Lower lobe of right lung (tissue), 2 donors: ENCODE measurements around the gene ALDH1B1. TPM values are rescaled to one million over a fixed set of nuclear protein-coding genes. Genes with fewer than 3 reads are reported as not detected.
"Not testable (repeated sequence)": the region's sequence is repeated elsewhere in the genome, so short reads cannot be mapped to it uniquely, and the experiment has no call there.

Experiments used
- ATAC-seq, 2 donors: fragments of 200-7000 bp; cut with Tn5 transposase; one replicate each; pipeline ENCODE4 v1.9.1; 2020 to 2022; ENCODE audit warnings: mild to moderate bottlenecking in 2 of 2, moderate library complexity in 2 of 2
- DNase-seq: peaks from one replicate; pipeline ENCODE4 v3.0.0-alpha.2; 2020
- H3K27ac ChIP-seq: fragments of 200-600 bp; one replicate; pipeline ENCODE4 v1.8.0; 2022
- H3K27me3 ChIP-seq: fragments of 200-600 bp; one replicate; pipeline ENCODE4 v1.8.0; 2022; ENCODE audit warnings: low read depth
- H3K36me3 ChIP-seq: fragments of 200-600 bp; one replicate; pipeline ENCODE4 v1.8.0; 2022; ENCODE audit warnings: mild to moderate bottlenecking
- H3K4me1 ChIP-seq: fragments of 200-600 bp; one replicate; pipeline ENCODE4 v1.8.0; 2022
- H3K4me3 ChIP-seq: fragments of 200-600 bp; one replicate; pipeline ENCODE4 v1.8.0; 2022; ENCODE audit warnings: mild to moderate bottlenecking
- H3K9me3 ChIP-seq: fragments of 200-600 bp; one replicate; pipeline ENCODE4 v1.8.0; 2022
- intact Hi-C: fragments of 100-400 bp; cut with DNase I; formaldehyde crosslinking; loops from one replicate; pipeline ENCODE4 v1.11.0; 2022
- total RNA-seq: library from RNA; stranded (reverse); fragmentation: NEBNext Ultra II Directional; extraction: Animal tissue kit (Norgen Biotek cat#: 25700); gene quantifications from one replicate; pipeline ENCODE4 v1.2.1, GENCODE V29; 2021
- TF ChIP-seq, protein P1 (sequence below): fragments of 200-600 bp; IDR thresholded peaks from one replicate; pipeline ENCODE4 v1.8.0; 2022; ENCODE audit warnings: antibody characterized with exemption, mild to moderate bottlenecking
- donor health status: DM: no; HTN: yes; CAD: no; lungs with severe emphysema.

Gene ALDH1B1
- total RNA-seq, 1 donor from 2014 or later: 10.8 TPM

DNA sequence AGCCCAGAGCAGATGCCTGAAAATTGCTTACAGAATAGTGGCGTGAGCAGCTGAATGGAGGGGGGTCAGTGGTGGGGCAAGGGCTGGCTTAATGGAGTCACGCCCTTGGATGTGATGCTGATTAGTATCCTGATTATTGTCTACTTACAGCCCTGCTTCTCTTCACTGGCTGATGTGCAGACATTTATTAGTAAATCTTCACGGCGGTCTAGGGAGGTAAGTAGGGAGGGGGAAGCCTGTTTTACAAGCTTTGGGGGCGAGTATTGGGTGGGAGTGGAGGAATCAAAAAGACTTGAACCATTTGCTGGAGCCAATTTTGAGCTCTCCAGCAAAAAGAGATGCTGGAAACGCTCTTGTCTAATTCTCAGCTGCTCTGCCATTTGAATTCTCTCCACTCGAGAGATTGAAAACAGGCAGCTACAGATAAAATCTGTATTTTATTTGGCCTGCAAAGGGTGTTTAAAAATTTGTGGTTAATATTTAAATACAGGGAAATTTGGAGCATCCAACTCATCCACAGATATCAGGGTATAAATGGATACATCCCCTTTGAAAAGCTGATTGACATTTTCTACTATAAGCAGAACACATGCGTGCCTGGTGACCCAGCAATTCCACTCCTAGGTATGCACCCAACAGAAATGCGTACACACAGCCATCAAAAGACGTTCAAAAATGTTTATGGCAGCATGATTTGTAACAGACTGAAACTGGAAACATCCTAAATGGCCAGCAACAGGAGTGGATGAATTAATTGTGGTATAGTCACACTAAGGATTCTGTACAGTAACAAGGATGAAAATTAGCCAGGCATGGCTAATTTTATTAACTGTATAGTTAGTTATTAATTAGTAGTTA is 19.5 kb upstream of the ALDH1B1 start:
- TF ChIP-seq, protein P1, sequence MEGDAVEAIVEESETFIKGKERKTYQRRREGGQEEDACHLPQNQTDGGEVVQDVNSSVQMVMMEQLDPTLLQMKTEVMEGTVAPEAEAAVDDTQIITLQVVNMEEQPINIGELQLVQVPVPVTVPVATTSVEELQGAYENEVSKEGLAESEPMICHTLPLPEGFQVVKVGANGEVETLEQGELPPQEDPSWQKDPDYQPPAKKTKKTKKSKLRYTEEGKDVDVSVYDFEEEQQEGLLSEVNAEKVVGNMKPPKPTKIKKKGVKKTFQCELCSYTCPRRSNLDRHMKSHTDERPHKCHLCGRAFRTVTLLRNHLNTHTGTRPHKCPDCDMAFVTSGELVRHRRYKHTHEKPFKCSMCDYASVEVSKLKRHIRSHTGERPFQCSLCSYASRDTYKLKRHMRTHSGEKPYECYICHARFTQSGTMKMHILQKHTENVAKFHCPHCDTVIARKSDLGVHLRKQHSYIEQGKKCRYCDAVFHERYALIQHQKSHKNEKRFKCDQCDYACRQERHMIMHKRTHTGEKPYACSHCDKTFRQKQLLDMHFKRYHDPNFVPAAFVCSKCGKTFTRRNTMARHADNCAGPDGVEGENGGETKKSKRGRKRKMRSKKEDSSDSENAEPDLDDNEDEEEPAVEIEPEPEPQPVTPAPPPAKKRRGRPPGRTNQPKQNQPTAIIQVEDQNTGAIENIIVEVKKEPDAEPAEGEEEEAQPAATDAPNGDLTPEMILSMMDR: no peak
- H3K36me3 ChIP-seq: no peaks in the 10 kb centered on the region
- no peak overlapping the region for H3K27ac ChIP-seq
- DNase-seq: no peak
- H3K9me3 ChIP-seq: no peaks in the 10 kb centered on the region
- ATAC-seq: no peak
- H3K4me3 ChIP-seq: no peak overlapping the region
- no peaks in the 10 kb centered on the region for H3K4me1 ChIP-seq
- intact Hi-C loops: no loop called here
- H3K27me3 ChIP-seq: no peaks in the 10 kb centered on the region

GRCh38 chr9:38373679-38374078 is 18.8 kb upstream of the ALDH1B1 start:
- Histone ChIP-seq H3K9me3 (no peaks in the 10 kb centered on the region), H3K4me1 (no peaks in the 10 kb centered on the region), H3K4me3 (no peak overlapping the region), H3K27me3 (no peaks in the 10 kb centered on the region), H3K27ac (no peak overlapping the region), H3K36me3 (no peaks in the 10 kb centered on the region)
- DNase-seq (no peak), ATAC-seq (no peak)
- TF ChIP-seq, protein P1: no peak
- intact Hi-C loops: no loop called here

GRCh38 chr9:38374847-38375571 is 17.5 kb upstream of the ALDH1B1 start:
- DNase-seq (no peak), ATAC-seq (no peak)

GRCh38 chr9:38375572-38375963 is 16.9 kb upstream of the ALDH1B1 start:
- Histone ChIP-seq H3K4me3 (no peak overlapping the region), H3K27me3 (no peaks in the 10 kb centered on the region), H3K9me3 (no peaks in the 10 kb centered on the region), H3K27ac (no peak overlapping the region), H3K4me1 (no peaks in the 10 kb centered on the region), H3K36me3 (no peaks in the 10 kb centered on the region)
- TF ChIP-seq, protein P1: no peak
- DNase-seq (no peak), ATAC-seq (no peak)
- intact Hi-C loops: no loop called here

More at GRCh38 chr9:38374847-38375571, 17.5 kb upstream of the ALDH1B1 start:
- Histone ChIP-seq H3K27me3 (no peaks in the 10 kb centered on the region), H3K9me3 (no peaks in the 10 kb centered on the region), H3K27ac (no peak overlapping the region), H3K4me3 (no peak overlapping the region), H3K36me3 (no peaks in the 10 kb centered on the region), H3K4me1 (no peaks in the 10 kb centered on the region)
- intact Hi-C loops: no loop called here
- TF ChIP-seq, protein P1: no peak

GRCh38 chr9:38376021-38376670 is 16.4 kb upstream of the ALDH1B1 start:
- intact Hi-C loops: no loop called here
- TF ChIP-seq, protein P1: no peak
- DNase-seq (no peak), ATAC-seq (no peak)
- Histone ChIP-seq H3K27me3 (no peaks in the 10 kb centered on the region), H3K4me3 (no peak overlapping the region), H3K27ac (no peak overlapping the region), H3K9me3 (no peaks in the 10 kb centered on the region), H3K4me1 (no peaks in the 10 kb centered on the region), H3K36me3 (no peaks in the 10 kb centered on the region)

GRCh38 chr9:38377336-38378083 is 15.0 kb upstream of the ALDH1B1 start:
- DNase-seq: not testable (repeated sequence)

More at GRCh38 chr9:38377336-38378083, 15.0 kb upstream of the ALDH1B1 start:
- ATAC-seq, H3K36me3 ChIP-seq, H3K27ac ChIP-seq, H3K4me1 ChIP-seq, H3K9me3 ChIP-seq, H3K4me3 ChIP-seq, intact Hi-C loops, H3K27me3 ChIP-seq: not testable (repeated sequence)
